Esophagus squamous epithelium (tissue), 4 donors: ENCODE data around the gene AUTS2.

ENCODE experiments used
- POLR2A ChIP-seq, 4 donors: fragments of 450-650 bp; IDR thresholded peaks; one replicate each; pipeline ENCODE4 v1.6.1; 2017; ENCODE audit warnings: antibody characterized with exemption in 4 of 4, mild to moderate bottlenecking in 4 of 4, moderate library complexity in 3 of 4
- TF ChIP-seq, protein P1 (sequence below), 6 experiments: fragments of 450-650 bp in 4 of 6; fragments of 200-600 bp in 2 of 6; sonication (generic) in 2 of 6; IDR thresholded peaks; one replicate each; pipeline ENCODE4 v1.5.1; 2016 to 2019; ENCODE audit warnings: antibody characterized with exemption in 6 of 6, mild to moderate bottlenecking in 4 of 6, moderate library complexity in 4 of 6

- TF ChIP-seq, protein P1, sequence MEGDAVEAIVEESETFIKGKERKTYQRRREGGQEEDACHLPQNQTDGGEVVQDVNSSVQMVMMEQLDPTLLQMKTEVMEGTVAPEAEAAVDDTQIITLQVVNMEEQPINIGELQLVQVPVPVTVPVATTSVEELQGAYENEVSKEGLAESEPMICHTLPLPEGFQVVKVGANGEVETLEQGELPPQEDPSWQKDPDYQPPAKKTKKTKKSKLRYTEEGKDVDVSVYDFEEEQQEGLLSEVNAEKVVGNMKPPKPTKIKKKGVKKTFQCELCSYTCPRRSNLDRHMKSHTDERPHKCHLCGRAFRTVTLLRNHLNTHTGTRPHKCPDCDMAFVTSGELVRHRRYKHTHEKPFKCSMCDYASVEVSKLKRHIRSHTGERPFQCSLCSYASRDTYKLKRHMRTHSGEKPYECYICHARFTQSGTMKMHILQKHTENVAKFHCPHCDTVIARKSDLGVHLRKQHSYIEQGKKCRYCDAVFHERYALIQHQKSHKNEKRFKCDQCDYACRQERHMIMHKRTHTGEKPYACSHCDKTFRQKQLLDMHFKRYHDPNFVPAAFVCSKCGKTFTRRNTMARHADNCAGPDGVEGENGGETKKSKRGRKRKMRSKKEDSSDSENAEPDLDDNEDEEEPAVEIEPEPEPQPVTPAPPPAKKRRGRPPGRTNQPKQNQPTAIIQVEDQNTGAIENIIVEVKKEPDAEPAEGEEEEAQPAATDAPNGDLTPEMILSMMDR (IDR thresholded peaks at IDR 0.05) = no peak
- TF ChIP-seq POLR2A (IDR thresholded peaks at IDR 0.05) = no peak
Measured at GRCh38 chr7:70608229-70608628, 1010.0 kb downstream of the AUTS2 start.
